OCI-M2 (cell line): ENCODE measurements around the gene CCL1.
"Not testable (repeated sequence)": the region's sequence is repeated elsewhere in the genome, so short reads cannot be mapped to it uniquely, and the experiment has no call there.

Experiments used
- DNase-seq: peaks from one replicate; lab custom pipeline; 2025; ENCODE audit not compliant: unreplicated experiment; lab: John Stamatoyannopoulos, UW

CCL1 gene

GRCh38 chr17:34360601-34361270, 2.3 kb downstream of the CCL1 start:
- no peak for DNase-seq

- no peak for DNase-seq
These were observed 4.4 kb downstream of the CCL1 start for GRCh38 chr17:34358631-34359030.

- DNase-seq: no peak
These were observed 5.6 kb downstream of the CCL1 start for GRCh38 chr17:34357398-34357797.

GRCh38 chr17:34356194-34356593, 6.8 kb downstream of the CCL1 start, which contains the start of gene CCL13:
Gene CCL13 (plus strand): TSS chr17:34356480. CDS start chr17:34356527, 47 bp downstream.
- no peak for DNase-seq

- DNase-seq: no peak
These were observed 8.4 kb downstream of the CCL1 start for GRCh38 chr17:34354637-34355036.

- no peak for DNase-seq
These were observed 10.8 kb downstream of the CCL1 start for GRCh38 chr17:34352191-34352590.

GRCh38 chr17:34351096-34351495, 11.9 kb downstream of the CCL1 start:
- no peak for DNase-seq

- DNase-seq: no peak
These were observed 13.3 kb downstream of the CCL1 start for GRCh38 chr17:34349751-34350150.

- DNase-seq: no peak
These were observed 16.0 kb downstream of the CCL1 start for GRCh38 chr17:34347063-34347462.

GRCh38 chr17:34341916-34342315, 21.1 kb downstream of the CCL1 start:
- no peak for DNase-seq

- DNase-seq: no peak
These were observed 23.8 kb downstream of the CCL1 start for GRCh38 chr17:34339138-34339770.

- no peak for DNase-seq
These were observed 25.3 kb downstream of the CCL1 start for GRCh38 chr17:34337701-34338100.

- DNase-seq: not testable (repeated sequence)
These were observed 35.5 kb downstream of the CCL1 start for GRCh38 chr17:34327580-34327979.

- no peak for DNase-seq
These were observed 41.1 kb downstream of the CCL1 start for GRCh38 chr17:34321964-34322363.

GRCh38 chr17:34319039-34319483, 44.0 kb downstream of the CCL1 start, which contains the start of gene CCL8:
Gene CCL8 (plus strand): TSS chr17:34319435. CDS start chr17:34319502, 67 bp downstream.
- no peak for DNase-seq

GRCh38 chr17:34318474-34318873, 44.6 kb downstream of the CCL1 start:
- DNase-seq: no peak

- no peak for DNase-seq
These were observed 48.8 kb downstream of the CCL1 start for GRCh38 chr17:34314279-34314678.

- DNase-seq: no peak
These were observed 49.9 kb downstream of the CCL1 start for GRCh38 chr17:34313164-34313563.

- DNase-seq: no peak
These were observed 51.0 kb downstream of the CCL1 start for GRCh38 chr17:34312080-34312479.

- no peak for DNase-seq
These were observed 51.7 kb downstream of the CCL1 start for GRCh38 chr17:34311291-34311690.
